ENCODE results near the gene AP5B1. TPM values are rescaled to one million over a fixed set of nuclear protein-coding genes. Genes with fewer than 3 reads are reported as not detected.

AP5B1 gene
- total and polyA plus RNA-seq, 2 of the 8 experiments (the other 6 are each of a cell fraction or from before 2014, with no cell fraction given) = 7.6 to 10.0 TPM

DNA sequence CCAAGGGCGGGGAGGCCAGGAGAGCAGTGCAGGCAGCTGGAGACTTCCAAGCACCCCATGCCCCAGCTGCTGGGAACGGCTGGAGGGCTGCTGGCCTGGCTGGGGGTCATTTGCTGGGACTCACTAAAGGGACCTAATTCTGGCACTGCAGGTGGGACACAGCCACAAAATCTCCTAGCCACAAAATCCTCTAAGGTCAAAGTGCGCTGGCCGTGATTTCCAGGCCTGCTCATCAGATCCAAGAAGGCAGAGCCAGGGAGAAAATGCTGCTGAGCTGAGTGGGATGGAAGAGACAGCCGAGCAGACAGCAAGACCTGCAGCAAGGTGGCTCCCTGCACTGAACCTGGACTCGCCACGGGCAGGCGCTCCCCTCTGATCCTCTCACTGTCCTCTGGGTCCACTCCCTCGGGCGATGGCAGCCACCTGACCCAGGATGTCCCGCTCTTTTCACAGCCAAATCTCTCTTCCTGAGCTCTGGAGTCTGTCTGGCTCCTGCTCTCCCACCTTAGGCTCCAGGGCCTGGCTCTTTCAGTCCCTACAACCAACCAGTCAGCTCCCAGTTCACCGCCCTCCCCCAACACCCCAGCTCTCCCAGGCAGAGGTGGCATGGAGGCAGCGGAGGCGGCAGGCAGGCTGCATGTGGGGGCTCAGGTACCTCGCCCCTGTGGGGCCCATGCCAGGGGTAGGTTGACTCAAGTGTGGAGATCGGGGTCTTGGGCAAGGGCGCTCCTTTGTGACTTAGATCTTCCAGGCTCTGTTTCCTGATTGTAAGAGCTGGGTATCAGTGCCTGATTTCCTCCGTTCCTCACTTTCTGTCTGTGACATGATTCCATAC lies 20.6 kb upstream of the AP5B1 start:
- Histone ChIP-seq H4K5ac (ENCODE audit: insufficient read length, low read depth, low read length) (no peak overlapping the region), H3K9me3 (ENCODE audit: insufficient read depth in 2 of 2, low read depth in 1 of 2, low read length in 1 of 2) (no peaks in the 10 kb centered on the region), H3K9ac (replicated peaks in 1 of 4; ENCODE audit: extremely low read depth in 1 of 4, low read depth in 3 of 4, low read length in 3 of 4) (no peak overlapping the region), H3K23ac (ENCODE audit: insufficient read length) (no peak overlapping the region), H3K36me3 (ENCODE audit: control insufficient read depth in 2 of 4, insufficient read depth in 4 of 4, low read length in 3 of 4) (no peaks in the 10 kb centered on the region; a peak in 2 of 8 replicates), H2AFZ (ENCODE audit: low read length) (peak overlapping the region; percentile 12; the same call in 1 of the 2 replicates), H4K91ac (replicated peaks; ENCODE audit: insufficient read length, low read length) (peak overlapping the region; percentile 7), H4K8ac (ENCODE audit: extremely low read depth, insufficient read depth, low read length) (peak overlapping the region; percentile 39), H2BK12ac (ENCODE audit: low read depth, low read length) (no peak overlapping the region; the same call in 1 of the 2 replicates), H3K4ac (replicated peaks; ENCODE audit: insufficient read length, low read depth, low read length) (no peak overlapping the region), H4K20me1 (replicated peaks in 1 of 2; ENCODE audit: control insufficient read depth in 1 of 2, insufficient read depth in 2 of 2, low read length in 2 of 2) (no peaks in the 10 kb centered on the region), H3K27ac (ENCODE audit: low read depth, low read length) (no peak overlapping the region), H3K23me2 (ENCODE audit: low read depth, low read length) (no peaks in the 10 kb centered on the region), H3K79me1 (ENCODE audit: low read depth, low read length) (0 out of 2 replicates have a peak, but pooled peaks cover 2% of the 10 kb centered on the region), H2BK5ac (ENCODE audit: low read depth, low read length) (no peak overlapping the region), H3K56ac (replicated peaks; ENCODE audit: insufficient read length, low read depth, low read length) (no peak overlapping the region), H2BK15ac (ENCODE audit: low read length) (peak overlapping the region; percentile 61; the same call in 1 of the 2 replicates), H2BK20ac (ENCODE audit: low read length) (no peak overlapping the region), H3K79me2 (ENCODE audit: control insufficient read depth in 1 of 2, insufficient read depth in 2 of 2, low read length in 2 of 2) (no peaks in the 10 kb centered on the region), H2AK5ac (ENCODE audit: low read depth, low read length) (no peak overlapping the region), H2BK120ac (replicated peaks; ENCODE audit: low read depth, low read length) (no peak overlapping the region), H3K18ac (ENCODE audit: extremely low read depth, low read length) (no peak overlapping the region), H3K14ac (ENCODE audit: insufficient read length) (no peak overlapping the region), H3K27me3 (replicated peaks in 1 of 4; ENCODE audit: control insufficient read depth in 3 of 4, extremely low read depth in 1 of 4, insufficient read depth in 3 of 4, low read length in 3 of 4) (no peaks in the 10 kb centered on the region; a peak in 1 of 7 replicates), H3K4me2 (ENCODE audit: insufficient read depth in 1 of 2, low read depth in 2 of 2, low read length in 2 of 2) (no peak overlapping the region), H3K4me3 (ENCODE audit: extremely low read depth in 1 of 4, insufficient read depth in 2 of 4, low read depth in 3 of 4, low read length in 4 of 4) (no peak overlapping the region), H3K4me1 (replicated peaks in 1 of 4; ENCODE audit: control insufficient read depth in 3 of 4, insufficient read depth in 4 of 4, low read length in 3 of 4) (peaks cover 0 to 22% (median 5%) of the 10 kb centered on the region in 4 experiments; a peak in 5 of 7 replicates)
- FAIRE-seq (no peak), DNase-seq (ENCODE audit: low read depth in 1 of 2, low spot score in 2 of 2) (no peak)
- WGBS, 2 experiments (ENCODE audit: extremely low coverage in 1 of 2, insufficient coverage in 1 of 2, insufficient read length in 1 of 2, insufficient replicate concordance in 2 of 2, low coverage in 1 of 2, low lambda C conversion rate in 2 of 2, missing lambda C conversion rate in 1 of 2) = 82% methylated on average over 18 of the region's 18 CpGs; no CpG with 5 or more reads in 1 of the 2 experiments
- ChIA-PET CTCF (ENCODE audit: partially characterized antibody) (interaction anchor here (0.6 to 6.1 kb wide), 13 partner anchors 9 to 114 kb away, joined by 3 to 43 read pairs (median 4); partner anchors contain the start of genes AP5B1, KAT5 and MUS81), POLR2A (ENCODE audit: partially characterized antibody) (interaction anchor here (0.7 to 1.7 kb wide), 6 partner anchors 8 to 57 kb away, joined by 3 to 8 read pairs (median 4); partner anchors contain the start of genes AP5B1 and CFL1)
- TF ChIP-seq RBBP5 (IDR thresholded peaks at IDR 0.05; ENCODE audit: borderline replicate concordance, low read depth, low read length) (no peak), BCL11A (IDR thresholded peaks at IDR 0.05; ENCODE audit: low read depth in 2 of 2, low read length in 2 of 2) (no peak), CEBPB (IDR thresholded peaks at IDR 0.05; ENCODE audit: low read depth, low read length) (no peak), TAF1 (IDR thresholded peaks at IDR 0.05; ENCODE audit: low read depth, low read length) (no peak), HDAC6 (IDR thresholded peaks at IDR 0.05; ENCODE audit: low read depth, low read length) (no peak)
- TF ChIP-seq, protein P1, sequence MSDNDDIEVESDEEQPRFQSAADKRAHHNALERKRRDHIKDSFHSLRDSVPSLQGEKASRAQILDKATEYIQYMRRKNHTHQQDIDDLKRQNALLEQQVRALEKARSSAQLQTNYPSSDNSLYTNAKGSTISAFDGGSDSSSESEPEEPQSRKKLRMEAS (IDR thresholded peaks at IDR 0.05) = peak; percentile 26; the same call in 1 of the 2 replicates
- TF ChIP-seq, protein P2, sequence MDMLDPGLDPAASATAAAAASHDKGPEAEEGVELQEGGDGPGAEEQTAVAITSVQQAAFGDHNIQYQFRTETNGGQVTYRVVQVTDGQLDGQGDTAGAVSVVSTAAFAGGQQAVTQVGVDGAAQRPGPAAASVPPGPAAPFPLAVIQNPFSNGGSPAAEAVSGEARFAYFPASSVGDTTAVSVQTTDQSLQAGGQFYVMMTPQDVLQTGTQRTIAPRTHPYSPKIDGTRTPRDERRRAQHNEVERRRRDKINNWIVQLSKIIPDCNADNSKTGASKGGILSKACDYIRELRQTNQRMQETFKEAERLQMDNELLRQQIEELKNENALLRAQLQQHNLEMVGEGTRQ (IDR thresholded peaks at IDR 0.05; ENCODE audit: low read length) = no peak
- TF ChIP-seq, protein P3, sequence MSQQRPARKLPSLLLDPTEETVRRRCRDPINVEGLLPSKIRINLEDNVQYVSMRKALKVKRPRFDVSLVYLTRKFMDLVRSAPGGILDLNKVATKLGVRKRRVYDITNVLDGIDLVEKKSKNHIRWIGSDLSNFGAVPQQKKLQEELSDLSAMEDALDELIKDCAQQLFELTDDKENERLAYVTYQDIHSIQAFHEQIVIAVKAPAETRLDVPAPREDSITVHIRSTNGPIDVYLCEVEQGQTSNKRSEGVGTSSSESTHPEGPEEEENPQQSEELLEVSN (IDR thresholded peaks at IDR 0.05) = peak; percentile 89
